OCI-LY7 (cell line): ENCODE measurements around the gene PLA2G15. TPM values are rescaled to one million over a fixed set of nuclear protein-coding genes. Genes with fewer than 3 reads are reported as not detected.

Experiments used
- BruUV-seq: library from RNA; stranded (reverse); fragments of 400-500 nt; replicated peaks from 2 replicates; lab custom pipeline; 2021; lab: Mats Ljungman, UMichigan
- CTCF ChIA-PET: fragments of 300-600 bp; sonication (Branson Sonifier 250); formaldehyde crosslinking; loops from one replicate; lab custom pipeline; 2022; ENCODE audit warnings: antibody characterized with exemption; ENCODE audit not compliant: unreplicated experiment; lab: Charles Lee
- POLR2A ChIA-PET: fragments of 300-600 bp; sonication (Branson Sonifier 250); formaldehyde crosslinking; loops from one replicate; lab custom pipeline; 2022; ENCODE audit warnings: antibody characterized with exemption; lab: Charles Lee
- DNase-seq: peaks from one replicate; pipeline ENCODE4 v3.0.0-alpha.2; 2015; ENCODE audit warnings: low spot score
- H2AFZ ChIP-seq: fragments of 200-600 bp; sonication (generic), shearing (Covaris generic); 2 replicates; pipeline ENCODE4 v1.6.1; 2014; ENCODE audit warnings: mild to moderate bottlenecking, antibody characterized with exemption, low read length, moderate library complexity
- H3K27ac ChIP-seq: fragments of 200-600 bp; sonication (generic); 2 replicates; pipeline ENCODE4 v1.5.1; 2014; ENCODE audit warnings: mixed run types, low read depth, mild to moderate bottlenecking, moderate library complexity, low read length, inconsistent platforms; ENCODE audit not compliant: poor library complexity, severe bottlenecking
- H3K36me3 ChIP-seq: fragments of 200-600 bp; sonication (generic); 2 replicates; pipeline ENCODE4 v1.6.1; 2014; ENCODE audit warnings: mild to moderate bottlenecking, antibody characterized with exemption, low read length, moderate library complexity, mixed read lengths; ENCODE audit not compliant: insufficient read depth
- H3K4me1 ChIP-seq: fragments of 200-600 bp; sonication (generic); 2 replicates; pipeline ENCODE4 v1.5.1; 2014; ENCODE audit warnings: mild to moderate bottlenecking, low read length; ENCODE audit not compliant: insufficient read depth, poor library complexity, severe bottlenecking
- H3K4me2 ChIP-seq: fragments of 200-600 bp; sonication (generic); 2 replicates; pipeline ENCODE4 v1.6.1; 2014; ENCODE audit warnings: mild to moderate bottlenecking, low read length
- H3K4me3 ChIP-seq: fragments of 200-600 bp; sonication (generic); 2 replicates; pipeline ENCODE4 v1.5.1; 2014; ENCODE audit warnings: mild to moderate bottlenecking, low read depth, low read length; ENCODE audit not compliant: poor library complexity, severe bottlenecking
- H3K79me2 ChIP-seq: fragments of 200-600 bp; sonication (generic); 2 replicates; pipeline ENCODE4 v1.6.1; 2016; ENCODE audit warnings: low read depth, mild to moderate bottlenecking, low read length, moderate library complexity, mixed read lengths; ENCODE audit not compliant: insufficient read depth
- H3K9me2 ChIP-seq: fragments of 200-600 bp; sonication (generic); 2 replicates; pipeline ENCODE4 v1.6.1; 2016; ENCODE audit warnings: mild to moderate bottlenecking, low read length, mixed read lengths; ENCODE audit not compliant: insufficient read depth
- H3K9me3 ChIP-seq: fragments of 200-600 bp; sonication (generic); 2 replicates; pipeline ENCODE4 v1.6.1; 2014; ENCODE audit warnings: mild to moderate bottlenecking, mixed run types, low read length, mixed read lengths
- H4K20me1 ChIP-seq: fragments of 200-600 bp; sonication (generic); 2 replicates; pipeline ENCODE4 v1.6.1; 2014; ENCODE audit warnings: mild to moderate bottlenecking, antibody characterized with exemption, low read length, moderate library complexity, mixed read lengths; ENCODE audit not compliant: insufficient read depth
- CTCF ChIP-seq: fragments of 200-600 bp; sonication (generic); conservative IDR thresholded peaks from 2 replicates; pipeline ENCODE4 v1.5.1; 2014; ENCODE audit warnings: mild to moderate bottlenecking, antibody characterized with exemption, low read length, moderate library complexity, mixed read lengths
- EZH2phosphoT487 ChIP-seq: fragments of 200-600 bp; sonication (generic); IDR thresholded peaks from 2 replicates; pipeline ENCODE4 v1.6.1; 2018; ENCODE audit warnings: low read depth, borderline replicate concordance, mild to moderate bottlenecking, mixed run types, antibody characterized with exemption, low read length, moderate library complexity, mixed read lengths
- intact Hi-C: fragments of 100-400 bp; cut with micrococcal nuclease; formaldehyde crosslinking; loops from one replicate; pipeline ENCODE4 v1.10.0; 2022; ENCODE audit not compliant: unreplicated experiment
- total RNA-seq, 2 experiments: library from RNA; depleted of rRNA in 1 of 2; stranded (reverse); fragments of >200 nt in 1 of 2; shearing (Covaris generic) in 1 of 2; gene quantifications; 2 replicates each; pipeline ENCODE4 v1.2.3, GENCODE V29; 2014 to 2022

PLA2G15 gene
- total RNA-seq, 2 experiments from 2014 or later = 27.5 to 46.2 TPM

- Histone ChIP-seq H3K4me2 (peak within 1 kb of the TSS; percentile 77; the same call in 1 of the 2 replicates), H3K4me3 (no peak within 1 kb of the TSS), H2AFZ (peak within 1 kb of the TSS; percentile 60; the same call in 1 of the 2 replicates), H3K36me3 (no peaks in the 10 kb centered on the region), H4K20me1 (no peaks in the 10 kb centered on the region), H3K4me1 (peaks cover 36% of the 10 kb centered on the region), H3K9me3 (no peaks in the 10 kb centered on the region), H3K79me2 (no peaks in the 10 kb centered on the region), H3K27ac (no peak within 1 kb of the TSS), H3K9me2 (no peaks in the 10 kb centered on the region)
- no TSS peak for BruUV-seq
- TF ChIP-seq CTCF (no peak), EZH2phosphoT487 (no peak)
- ChIA-PET POLR2A (no interaction called here), CTCF (no interaction called here)
- intact Hi-C loops = no loop called here
- no peak for DNase-seq
These were observed 9.4 kb upstream of the PLA2G15 start, which contains the start of gene ESRP2 for GRCh38 chr16:68235887-68236136. Gene ESRP2 (minus strand): TSS chr16:68236127. CDS start chr16:68236045, 82 bp downstream.

GRCh38 chr16:68236137-68236825 lies 8.9 kb upstream of the PLA2G15 start:
- Histone ChIP-seq H3K4me2 (peak overlapping the region; percentile 77; the same call in 1 of the 2 replicates), H3K4me1 (peaks cover 36% of the 10 kb centered on the region), H3K9me3 (no peaks in the 10 kb centered on the region), H3K79me2 (no peaks in the 10 kb centered on the region), H3K36me3 (no peaks in the 10 kb centered on the region), H3K9me2 (no peaks in the 10 kb centered on the region), H3K27ac (no peak overlapping the region), H4K20me1 (no peaks in the 10 kb centered on the region), H2AFZ (no peak overlapping the region), H3K4me3 (no peak overlapping the region)
- POLR2A ChIA-PET = interaction anchor here (0.8 kb wide), 1 partner anchor 22 kb away, joined by 4 read pairs; no protein-coding TSS in a partner anchor
- no TSS peak for BruUV-seq
- CTCF ChIA-PET = no interaction called here
- DNase-seq = no peak
- intact Hi-C loops = no loop called here
- TF ChIP-seq CTCF (no peak), EZH2phosphoT487 (no peak)

GRCh38 chr16:68236826-68237242 lies 8.3 kb upstream of the PLA2G15 start:
- Histone ChIP-seq H2AFZ (peak overlapping the region; percentile 60; the same call in 1 of the 2 replicates), H3K27ac (no peak overlapping the region), H3K79me2 (no peaks in the 10 kb centered on the region), H3K4me3 (peak overlapping the region; percentile 65), H3K9me2 (no peaks in the 10 kb centered on the region), H3K9me3 (no peaks in the 10 kb centered on the region), H3K4me2 (peak overlapping the region; percentile 77), H3K36me3 (no peaks in the 10 kb centered on the region), H3K4me1 (peaks cover 36% of the 10 kb centered on the region), H4K20me1 (no peaks in the 10 kb centered on the region)
- intact Hi-C loops = no loop called here
- no peak for TF ChIP-seq EZH2phosphoT487
- TF ChIP-seq CTCF = no peak
- POLR2A ChIA-PET = interaction anchor here (0.8 to 0.9 kb wide), 2 partner anchors 21 to 393 kb away, joined by 3 to 4 read pairs; no protein-coding TSS in a partner anchor
- DNase-seq = no peak
- CTCF ChIA-PET = no interaction called here
- BruUV-seq = no TSS peak
